HepG2 (cell line): ENCODE results near the gene ANAPC2. TPM values are rescaled to one million over a fixed set of nuclear protein-coding genes. Genes with fewer than 3 reads are reported as not detected.
A peak's percentile ranks its signal among the peaks of the same experiment; 100 is the strongest.

Experiments used
- CBX5 ChIP-seq: sonication (generic); formaldehyde crosslinking; IDR thresholded peaks from 2 replicates; pipeline ENCODE4 v1.4.0; 2020; ENCODE audit warnings: missing genetic modification reagents, borderline replicate concordance
- CCAR2 ChIP-seq: fragments of 200-400 bp; formaldehyde crosslinking; optimal IDR thresholded peaks from 2 replicates; pipeline ENCODE3; 2018; ENCODE audit warnings: low read depth, mild to moderate bottlenecking, low read length, moderate library complexity
- ETS1 ChIP-seq: sonication (generic); formaldehyde crosslinking; IDR thresholded peaks from 2 replicates; pipeline ENCODE4 v1.4.0; 2020; ENCODE audit warnings: missing genetic modification reagents
- ISX ChIP-seq: sonication (generic); formaldehyde crosslinking; conservative IDR thresholded peaks from 2 replicates; pipeline ENCODE4 v1.5.0; 2020; ENCODE audit warnings: missing genetic modification reagents
- KAT2B ChIP-seq: fragments of 150-350 bp; IDR thresholded peaks from 2 replicates; pipeline ENCODE4 v1.6.1; 2014; ENCODE audit warnings: low read depth, low read length, borderline replicate concordance
- MAZ ChIP-seq, 2 experiments: sonication (generic) in 1 of 2; formaldehyde crosslinking in 1 of 2; IDR thresholded peaks; 2 replicates each; pipeline versions ENCODE4 v1.5.0 to v1.6.1; 2012 to 2020; ENCODE audit warnings: low read depth in 2 of 2, mild to moderate bottlenecking in 2 of 2, borderline replicate concordance in 1 of 2, improper control_type of control experiment in 1 of 2, low read length in 1 of 2, missing genetic modification reagents in 1 of 2, moderate library complexity in 1 of 2
- NCOR1 ChIP-seq: fragments of 200-600 bp; sonication (generic); IDR thresholded peaks from 2 replicates; pipeline ENCODE4 v1.7.0; 2017; ENCODE audit warnings: antibody characterized with exemption, low read length, borderline replicate concordance
- PCBP2 ChIP-seq: fragments of 200-400 bp; formaldehyde crosslinking; optimal IDR thresholded peaks from 2 replicates; pipeline ENCODE3; 2018; ENCODE audit warnings: low read length, low read depth; ENCODE audit not compliant: poor library complexity, severe bottlenecking
- POLR2AphosphoS2 ChIP-seq: IDR thresholded peaks from 2 replicates; pipeline ENCODE4 v1.6.1; 2011; ENCODE audit warnings: low read depth, low read length, improper control_type of control experiment
- POLR2AphosphoS5 ChIP-seq: IDR thresholded peaks from 2 replicates; pipeline ENCODE4 v1.6.1; 2012; ENCODE audit warnings: low read depth, low read length
- RFX3 ChIP-seq: IDR thresholded peaks from 2 replicates; pipeline ENCODE4 v1.6.1; 2016; ENCODE audit warnings: missing biosample characterization, missing genetic modification reagents
- TEAD3 ChIP-seq: optimal IDR thresholded peaks from 2 replicates; pipeline ENCODE3; 2016; ENCODE audit warnings: borderline replicate concordance
- U2AF1 ChIP-seq: fragments of 200-400 bp; formaldehyde crosslinking; optimal IDR thresholded peaks from 2 replicates; pipeline ENCODE3; 2017; ENCODE audit warnings: mild to moderate bottlenecking, low read depth, low read length
- ZFY ChIP-seq: sonication (generic); formaldehyde crosslinking; IDR thresholded peaks from 2 replicates; pipeline ENCODE4 v1.4.0; 2020; ENCODE audit warnings: missing genetic modification reagents
- ZNF101 ChIP-seq: sonication (generic); formaldehyde crosslinking; IDR thresholded peaks from 2 replicates; pipeline ENCODE4 v1.4.0; 2020; ENCODE audit warnings: mild to moderate bottlenecking, low read depth, missing genetic modification reagents, borderline replicate concordance
- ZNF343 ChIP-seq: sonication (generic); formaldehyde crosslinking; IDR thresholded peaks from 2 replicates; pipeline ENCODE4 v1.4.0; 2020; ENCODE audit warnings: mild to moderate bottlenecking, missing genetic modification reagents
- ZNF367 ChIP-seq: sonication (generic); formaldehyde crosslinking; IDR thresholded peaks from 2 replicates; pipeline ENCODE4 v1.4.0; 2020; ENCODE audit warnings: missing genetic modification reagents, borderline replicate concordance
- ZNF557 ChIP-seq: sonication (generic); formaldehyde crosslinking; IDR thresholded peaks from 2 replicates; pipeline ENCODE4 v1.4.0; 2020; ENCODE audit warnings: missing genetic modification reagents
- ZNF746 ChIP-seq: sonication (generic); formaldehyde crosslinking; IDR thresholded peaks from 2 replicates; pipeline ENCODE4 v1.8.0; 2022; ENCODE audit warnings: mild to moderate bottlenecking, missing genetic modification reagents
- polyA plus RNA-seq, 8 experiments: library from polyadenylated mRNA; depleted of rRNA in 3 of 8; stranded (reverse) in 7 of 8; unstranded in 1 of 8; fragments of >200 nt; fragmentation: Illumina TruSeq in 4 of 8; extraction: Trizol in 4 of 8; gene quantifications; 2 replicates each; pipeline versions ENCODE4 v1.2.1 to v1.2.3, GENCODE V29; 2011 to 2016; ENCODE audit warnings: low read depth in 4 of 8, missing spikeins in 1 of 8, mixed read lengths in 1 of 8; ENCODE audit not compliant: insufficient read depth in 1 of 8
- total RNA-seq, 5 experiments: library from RNA; depleted of rRNA; stranded (reverse); fragments of >200 nt; fragmentation: Illumina TruSeq; extraction: Trizol; gene quantifications; 2 replicates each; pipeline ENCODE4 v1.2.3, GENCODE V29; 2016; ENCODE audit warnings: low read depth in 1 of 5
- TF ChIP-seq, protein P1 (sequence below): sonication (generic); formaldehyde crosslinking; IDR thresholded peaks from 2 replicates; pipeline ENCODE4 v1.8.1; 2023; ENCODE audit warnings: missing genetic modification reagents, mild to moderate bottlenecking, borderline replicate concordance
- TF ChIP-seq, protein P2 (sequence below): sonication (generic); formaldehyde crosslinking; IDR thresholded peaks from 2 replicates; pipeline ENCODE4 v1.9.0; 2021; ENCODE audit warnings: missing genetic modification reagents, borderline replicate concordance
- TF ChIP-seq, protein P3 (sequence below): sonication (generic); formaldehyde crosslinking; IDR thresholded peaks from 2 replicates; pipeline ENCODE4 v1.4.0; 2020; ENCODE audit warnings: missing genetic modification reagents, borderline replicate concordance
- TF ChIP-seq, protein P4 (sequence below): IDR thresholded peaks from 2 replicates; pipeline ENCODE4 v1.6.1; 2016

The ANAPC2 gene
- total and polyA plus RNA-seq, 2 of the 13 experiments (the other 11 are each of a cell fraction or from before 2014, with no cell fraction given): 12.3 to 15.4 TPM

- TF ChIP-seq ZNF746 (CRISPR knock-in tag) (no peak), CBX5 (CRISPR knock-in tag) (0 out of 2 replicates have a peak, but pooled peaks have one; percentile 64), ISX (CRISPR knock-in tag) (no peak), PCBP2 (no peak), MAZ (IDR thresholded peaks at IDR 0.05; ENCODE audit: borderline replicate concordance, low read depth, low read length) (peak; percentile 79; the same call in 1 of the 2 replicates), MAZ (CRISPR knock-in tag; IDR thresholded peaks at IDR 0.05; ENCODE audit: low read depth) (no peak), RFX3 (CRISPR knock-in tag) (no peak), KAT2B (no peak), CCAR2 (no peak), ZNF557 (CRISPR knock-in tag) (no peak), ZNF367 (CRISPR knock-in tag) (no peak), POLR2AphosphoS5 (peak; percentile 79), NCOR1 (no peak), ZNF343 (CRISPR knock-in tag) (no peak), POLR2AphosphoS2 (no peak), ETS1 (0 out of 2 replicates have a peak, but pooled peaks have one; percentile 43), TEAD3 (peak; percentile 43), ZFY (CRISPR knock-in tag) (peak; percentile 94), U2AF1 (no peak), ZNF101 (CRISPR knock-in tag) (no peak)
- TF ChIP-seq, protein P1, sequence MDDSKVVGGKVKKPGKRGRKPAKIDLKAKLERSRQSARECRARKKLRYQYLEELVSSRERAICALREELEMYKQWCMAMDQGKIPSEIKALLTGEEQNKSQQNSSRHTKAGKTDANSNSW (CRISPR knock-in tag): no peak
- TF ChIP-seq, protein P2, sequence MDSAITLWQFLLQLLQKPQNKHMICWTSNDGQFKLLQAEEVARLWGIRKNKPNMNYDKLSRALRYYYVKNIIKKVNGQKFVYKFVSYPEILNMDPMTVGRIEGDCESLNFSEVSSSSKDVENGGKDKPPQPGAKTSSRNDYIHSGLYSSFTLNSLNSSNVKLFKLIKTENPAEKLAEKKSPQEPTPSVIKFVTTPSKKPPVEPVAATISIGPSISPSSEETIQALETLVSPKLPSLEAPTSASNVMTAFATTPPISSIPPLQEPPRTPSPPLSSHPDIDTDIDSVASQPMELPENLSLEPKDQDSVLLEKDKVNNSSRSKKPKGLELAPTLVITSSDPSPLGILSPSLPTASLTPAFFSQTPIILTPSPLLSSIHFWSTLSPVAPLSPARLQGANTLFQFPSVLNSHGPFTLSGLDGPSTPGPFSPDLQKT: peak; percentile 45; the same call in 1 of the 2 replicates
- TF ChIP-seq, protein P3, sequence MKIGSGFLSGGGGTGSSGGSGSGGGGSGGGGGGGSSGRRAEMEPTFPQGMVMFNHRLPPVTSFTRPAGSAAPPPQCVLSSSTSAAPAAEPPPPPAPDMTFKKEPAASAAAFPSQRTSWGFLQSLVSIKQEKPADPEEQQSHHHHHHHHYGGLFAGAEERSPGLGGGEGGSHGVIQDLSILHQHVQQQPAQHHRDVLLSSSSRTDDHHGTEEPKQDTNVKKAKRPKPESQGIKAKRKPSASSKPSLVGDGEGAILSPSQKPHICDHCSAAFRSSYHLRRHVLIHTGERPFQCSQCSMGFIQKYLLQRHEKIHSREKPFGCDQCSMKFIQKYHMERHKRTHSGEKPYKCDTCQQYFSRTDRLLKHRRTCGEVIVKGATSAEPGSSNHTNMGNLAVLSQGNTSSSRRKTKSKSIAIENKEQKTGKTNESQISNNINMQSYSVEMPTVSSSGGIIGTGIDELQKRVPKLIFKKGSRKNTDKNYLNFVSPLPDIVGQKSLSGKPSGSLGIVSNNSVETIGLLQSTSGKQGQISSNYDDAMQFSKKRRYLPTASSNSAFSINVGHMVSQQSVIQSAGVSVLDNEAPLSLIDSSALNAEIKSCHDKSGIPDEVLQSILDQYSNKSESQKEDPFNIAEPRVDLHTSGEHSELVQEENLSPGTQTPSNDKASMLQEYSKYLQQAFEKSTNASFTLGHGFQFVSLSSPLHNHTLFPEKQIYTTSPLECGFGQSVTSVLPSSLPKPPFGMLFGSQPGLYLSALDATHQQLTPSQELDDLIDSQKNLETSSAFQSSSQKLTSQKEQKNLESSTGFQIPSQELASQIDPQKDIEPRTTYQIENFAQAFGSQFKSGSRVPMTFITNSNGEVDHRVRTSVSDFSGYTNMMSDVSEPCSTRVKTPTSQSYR: peak; percentile 47; the same call in 1 of the 2 replicates
- TF ChIP-seq, protein P4, sequence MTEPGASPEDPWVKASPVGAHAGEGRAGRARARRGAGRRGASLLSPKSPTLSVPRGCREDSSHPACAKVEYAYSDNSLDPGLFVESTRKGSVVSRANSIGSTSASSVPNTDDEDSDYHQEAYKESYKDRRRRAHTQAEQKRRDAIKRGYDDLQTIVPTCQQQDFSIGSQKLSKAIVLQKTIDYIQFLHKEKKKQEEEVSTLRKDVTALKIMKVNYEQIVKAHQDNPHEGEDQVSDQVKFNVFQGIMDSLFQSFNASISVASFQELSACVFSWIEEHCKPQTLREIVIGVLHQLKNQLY (CRISPR knock-in tag): no peak; the same call in 1 of the 2 replicates
These were observed 17.0 kb upstream of the ANAPC2 start, which contains the start of the genes NDOR1 and TMEM203 (continued) for GRCh38 chr9:137205126-137206069.
